ENCODE measurements around the gene ZNF48. TPM values are rescaled to one million over a fixed set of nuclear protein-coding genes. Genes with fewer than 3 reads are reported as not detected.

ZNF48 gene
- total RNA-seq, 6 experiments from 2014 or later = 5.3 to 7.9 (median 6.1) TPM

- Mint-ChIP-seq H3K27me3 (ENCODE audit: insufficient read depth) (peaks cover 9% of the 10 kb centered on the region; the same call in 1 of the 2 replicates), H3K27ac (peak overlapping the region; percentile 72), H3K4me3 (peak overlapping the region; percentile 77), H3K4me1 (ENCODE audit: low read depth) (peaks cover 32% of the 10 kb centered on the region), H3K9me3 (no peaks in the 10 kb centered on the region), H3K36me3 (ENCODE audit: low read depth) (peaks cover 16% of the 10 kb centered on the region)
- TF ChIP-seq CTCF (IDR thresholded peaks at IDR 0.05) = 0 out of 2 replicates have a peak, but pooled peaks have one; percentile 20
- no peak for DNase-seq
Measured at GRCh38 chr16:30371248-30371816, 23.9 kb upstream of the ZNF48 start.

GRCh38 chr16:30372038-30372712 is 23.0 kb upstream of the ZNF48 start:
- Mint-ChIP-seq H3K4me3 (no peak overlapping the region; the same call in 1 of the 2 replicates), H3K27me3 (ENCODE audit: insufficient read depth) (peaks cover 9% of the 10 kb centered on the region; the same call in 1 of the 2 replicates), H3K4me1 (ENCODE audit: low read depth) (peaks cover 26% of the 10 kb centered on the region), H3K9me3 (no peaks in the 10 kb centered on the region), H3K36me3 (ENCODE audit: low read depth) (peaks cover 10% of the 10 kb centered on the region), H3K27ac (peak overlapping the region; percentile 72)
- no peak for DNase-seq
- no peak for TF ChIP-seq CTCF (IDR thresholded peaks at IDR 0.05)

DNA sequence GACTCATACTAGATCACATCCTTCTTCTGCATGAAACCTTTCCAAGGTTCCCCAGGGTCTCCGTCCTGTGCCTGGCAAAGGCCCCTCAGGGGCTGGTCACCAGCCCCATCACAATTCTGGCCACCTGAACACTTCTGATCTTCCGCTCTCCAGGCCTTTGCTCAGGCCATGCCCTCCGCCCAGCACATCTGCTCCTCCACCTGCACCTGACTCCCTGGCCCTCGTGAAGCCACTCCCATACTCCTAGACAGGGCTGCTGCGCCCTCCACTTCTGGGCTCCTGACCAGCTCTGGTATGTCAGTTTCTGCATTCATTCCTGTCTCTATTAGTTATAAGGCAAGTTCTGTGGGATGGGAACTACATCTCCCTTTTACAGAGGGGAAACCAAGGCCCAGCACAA is 22.5 kb upstream of the ZNF48 start:
- H3K4me1 Mint-ChIP-seq (ENCODE audit: low read depth) = peaks cover 26% of the 10 kb centered on the region
- no peak for TF ChIP-seq CTCF (IDR thresholded peaks at IDR 0.05)
- peak overlapping the region; percentile 22; the same call in 1 of the 2 replicates for H3K27ac Mint-ChIP-seq
- H3K36me3 Mint-ChIP-seq (ENCODE audit: low read depth) = 0 out of 2 replicates have a peak, but pooled peaks cover 6% of the 10 kb centered on the region
- H3K9me3 Mint-ChIP-seq = no peaks in the 10 kb centered on the region
- no peak for DNase-seq
- no peak overlapping the region for H3K4me3 Mint-ChIP-seq
- H3K27me3 Mint-ChIP-seq (ENCODE audit: insufficient read depth) = peaks cover 9% of the 10 kb centered on the region

- no peak within 1 kb of the TSS for H3K4me3 Mint-ChIP-seq
- peak within 1 kb of the TSS; percentile 26; the same call in 1 of the 2 replicates for H3K27ac Mint-ChIP-seq
- no peak for DNase-seq
- H3K4me1 Mint-ChIP-seq (ENCODE audit: low read depth) = peaks cover 29% of the 10 kb centered on the region
- H3K27me3 Mint-ChIP-seq (ENCODE audit: insufficient read depth) = peaks cover 9% of the 10 kb centered on the region
- H3K36me3 Mint-ChIP-seq (ENCODE audit: low read depth) = no peaks in the 10 kb centered on the region
- no peak for TF ChIP-seq CTCF (IDR thresholded peaks at IDR 0.05)
- no peaks in the 10 kb centered on the region for H3K9me3 Mint-ChIP-seq
Measured at GRCh38 chr16:30374538-30374937, 20.7 kb upstream of the ZNF48 start, which contains the start of gene MYL11. Gene MYL11 (plus strand): TSS chr16:30374802. CDS start chr16:30374858, 56 bp downstream.

GRCh38 chr16:30375864-30376263 is 19.4 kb upstream of the ZNF48 start:
- no peak for DNase-seq
- Mint-ChIP-seq H3K4me1 (ENCODE audit: low read depth) (peaks cover 35% of the 10 kb centered on the region), H3K9me3 (no peaks in the 10 kb centered on the region), H3K4me3 (no peak overlapping the region), H3K27ac (no peak overlapping the region), H3K36me3 (ENCODE audit: low read depth) (peaks cover 5% of the 10 kb centered on the region), H3K27me3 (ENCODE audit: insufficient read depth) (peaks cover 5% of the 10 kb centered on the region)
- no peak for TF ChIP-seq CTCF (IDR thresholded peaks at IDR 0.05)
